Measurements from ENCODE around the gene CNPY4.
"Not testable (repeated sequence)": the region's sequence is repeated elsewhere in the genome, so short reads cannot be mapped to it uniquely, and the experiment has no call there.

The CNPY4 gene

GRCh38 chr7:100141555-100141949 lies 22.1 kb downstream of the CNPY4 start:
- Mint-ChIP-seq H3K4me1 (ENCODE audit: low read depth) (peaks cover 15% of the 10 kb centered on the region), H3K36me3 (ENCODE audit: low read depth) (no peaks in the 10 kb centered on the region), H3K4me3 (no peak overlapping the region), H3K27me3 (ENCODE audit: low read depth) (no peaks in the 10 kb centered on the region), H3K9me3 (no peaks in the 10 kb centered on the region), H3K27ac (no peak overlapping the region)

- H3K27me3 Mint-ChIP-seq (ENCODE audit: low read depth) = no peaks in the 10 kb centered on the region
- no peak overlapping the region for H3K4me3 Mint-ChIP-seq
- peaks cover 15% of the 10 kb centered on the region for H3K4me1 Mint-ChIP-seq (ENCODE audit: low read depth)
- no peaks in the 10 kb centered on the region for H3K36me3 Mint-ChIP-seq (ENCODE audit: low read depth)
- no peaks in the 10 kb centered on the region for H3K9me3 Mint-ChIP-seq
- no peak overlapping the region for H3K27ac Mint-ChIP-seq
Observed at GRCh38 chr7:100142461-100142860, 23.0 kb downstream of the CNPY4 start.

GRCh38 chr7:100146350-100146749 lies 26.9 kb downstream of the CNPY4 start:
- not testable (repeated sequence) for H3K9me3 Mint-ChIP-seq; H3K36me3 Mint-ChIP-seq (ENCODE audit: low read depth); H3K4me3 Mint-ChIP-seq; H3K27ac Mint-ChIP-seq; H3K27me3 Mint-ChIP-seq (ENCODE audit: low read depth)
- H3K4me1 Mint-ChIP-seq (ENCODE audit: low read depth) = peaks cover 22% of the 10 kb centered on the region

- H3K36me3 Mint-ChIP-seq (ENCODE audit: low read depth) = peaks cover 9% of the 10 kb centered on the region
- H3K4me1 Mint-ChIP-seq (ENCODE audit: low read depth) = peaks cover 24% of the 10 kb centered on the region
- no peak overlapping the region for H3K4me3 Mint-ChIP-seq
- H3K27me3 Mint-ChIP-seq (ENCODE audit: low read depth) = no peaks in the 10 kb centered on the region
- no peak overlapping the region for H3K27ac Mint-ChIP-seq
- no peaks in the 10 kb centered on the region for H3K9me3 Mint-ChIP-seq
Observed at GRCh38 chr7:100147278-100147677, 27.8 kb downstream of the CNPY4 start.

GRCh38 chr7:100148225-100148558 lies 28.8 kb downstream of the CNPY4 start:
- Mint-ChIP-seq H3K4me3 (peak overlapping the region; percentile 96), H3K4me1 (ENCODE audit: low read depth) (peaks cover 28% of the 10 kb centered on the region), H3K9me3 (no peaks in the 10 kb centered on the region), H3K27ac (peak overlapping the region; percentile 90), H3K36me3 (ENCODE audit: low read depth) (peaks cover 15% of the 10 kb centered on the region), H3K27me3 (ENCODE audit: low read depth) (no peaks in the 10 kb centered on the region)

- Mint-ChIP-seq H3K36me3 (ENCODE audit: low read depth) (peaks cover 18% of the 10 kb centered on the region), H3K4me1 (ENCODE audit: low read depth) (peaks cover 28% of the 10 kb centered on the region), H3K27ac (peak within 1 kb of the TSS; percentile 90), H3K4me3 (peak within 1 kb of the TSS; percentile 96), H3K9me3 (no peaks in the 10 kb centered on the region), H3K27me3 (ENCODE audit: low read depth) (no peaks in the 10 kb centered on the region)
Observed at GRCh38 chr7:100148559-100149328, 29.3 kb downstream of the CNPY4 start, which contains the start of gene LAMTOR4. Gene LAMTOR4 (plus strand): TSS chr7:100148918. CDS start chr7:100148973, 55 bp downstream.

GRCh38 chr7:100152404-100152803 lies 33.0 kb downstream of the CNPY4 start:
- Mint-ChIP-seq H3K36me3 (ENCODE audit: low read depth) (peaks cover 34% of the 10 kb centered on the region), H3K27ac (peak overlapping the region; percentile 23), H3K27me3 (ENCODE audit: low read depth) (no peaks in the 10 kb centered on the region), H3K4me1 (ENCODE audit: low read depth) (peaks cover 38% of the 10 kb centered on the region), H3K4me3 (no peak overlapping the region), H3K9me3 (no peaks in the 10 kb centered on the region)

GRCh38 chr7:100152937-100153666 lies 33.7 kb downstream of the CNPY4 start:
- Mint-ChIP-seq H3K4me3 (no peak overlapping the region), H3K9me3 (no peaks in the 10 kb centered on the region), H3K27ac (peak overlapping the region; percentile 46), H3K27me3 (ENCODE audit: low read depth) (no peaks in the 10 kb centered on the region), H3K36me3 (ENCODE audit: low read depth) (peaks cover 36% of the 10 kb centered on the region), H3K4me1 (ENCODE audit: low read depth) (peaks cover 41% of the 10 kb centered on the region)

- Mint-ChIP-seq H3K9me3 (no peaks in the 10 kb centered on the region), H3K36me3 (ENCODE audit: low read depth) (peaks cover 36% of the 10 kb centered on the region), H3K4me3 (no peak overlapping the region), H3K4me1 (ENCODE audit: low read depth) (peaks cover 36% of the 10 kb centered on the region), H3K27ac (no peak overlapping the region), H3K27me3 (ENCODE audit: low read depth) (no peaks in the 10 kb centered on the region)
Observed at GRCh38 chr7:100153708-100154535, 34.5 kb downstream of the CNPY4 start.

GRCh38 chr7:100154651-100155491 lies 35.4 kb downstream of the CNPY4 start:
- Mint-ChIP-seq H3K4me3 (no peak overlapping the region), H3K36me3 (ENCODE audit: low read depth) (peaks cover 36% of the 10 kb centered on the region), H3K27ac (no peak overlapping the region)

GRCh38 chr7:100155553-100156317 lies 36.3 kb downstream of the CNPY4 start:
- no peak overlapping the region for H3K4me3 Mint-ChIP-seq
- H3K27me3 Mint-ChIP-seq (ENCODE audit: low read depth) = no peaks in the 10 kb centered on the region
- H3K27ac Mint-ChIP-seq = no peak overlapping the region

More at GRCh38 chr7:100154651-100155491, 35.4 kb downstream of the CNPY4 start:
- no peaks in the 10 kb centered on the region for H3K27me3 Mint-ChIP-seq (ENCODE audit: low read depth)
- peaks cover 39% of the 10 kb centered on the region for H3K4me1 Mint-ChIP-seq (ENCODE audit: low read depth)
- H3K9me3 Mint-ChIP-seq = no peaks in the 10 kb centered on the region

GRCh38 chr7:100156331-100157068 lies 37.1 kb downstream of the CNPY4 start:
- H3K9me3 Mint-ChIP-seq = no peaks in the 10 kb centered on the region
- peak overlapping the region; percentile 80 for H3K4me3 Mint-ChIP-seq
- H3K4me1 Mint-ChIP-seq (ENCODE audit: low read depth) = peaks cover 31% of the 10 kb centered on the region
- no peaks in the 10 kb centered on the region for H3K27me3 Mint-ChIP-seq (ENCODE audit: low read depth)
- peaks cover 30% of the 10 kb centered on the region for H3K36me3 Mint-ChIP-seq (ENCODE audit: low read depth)
- peak overlapping the region; percentile 62 for H3K27ac Mint-ChIP-seq

More at GRCh38 chr7:100155553-100156317, 36.3 kb downstream of the CNPY4 start:
- Mint-ChIP-seq H3K36me3 (ENCODE audit: low read depth) (peaks cover 31% of the 10 kb centered on the region), H3K9me3 (no peaks in the 10 kb centered on the region), H3K4me1 (ENCODE audit: low read depth) (peaks cover 32% of the 10 kb centered on the region)

- Mint-ChIP-seq H3K36me3 (ENCODE audit: low read depth) (peaks cover 29% of the 10 kb centered on the region), H3K4me3 (peak overlapping the region; percentile 80), H3K27me3 (ENCODE audit: low read depth) (no peaks in the 10 kb centered on the region), H3K4me1 (ENCODE audit: low read depth) (peaks cover 30% of the 10 kb centered on the region), H3K9me3 (no peaks in the 10 kb centered on the region), H3K27ac (peak overlapping the region; percentile 62)
Observed at GRCh38 chr7:100157069-100157333, 37.6 kb downstream of the CNPY4 start.
